Ureter (tissue), 1 donor: ENCODE results near the gene PM20D1. TPM values are rescaled to one million over a fixed set of nuclear protein-coding genes. Genes with fewer than 3 reads are reported as not detected.
A peak's percentile ranks its signal among the peaks of the same experiment; 100 is the strongest.
"Not testable (repeated sequence)": the region's sequence is repeated elsewhere in the genome, so short reads cannot be mapped to it uniquely, and the experiment has no call there.

ENCODE experiments used
- DNase-seq: peaks from one replicate; pipeline ENCODE4 v3.0.0-alpha.2; 2020; ENCODE audit warnings: low spot score
- total RNA-seq: library from RNA; stranded (reverse); gene quantifications from one replicate; pipeline ENCODE4 v1.2.4, GENCODE V29; 2023
- donor health status: DM: yes; HTN: yes; CAD: no.

PM20D1 gene
- total RNA-seq, 1 donor from 2014 or later: 23.7 TPM

DNA sequence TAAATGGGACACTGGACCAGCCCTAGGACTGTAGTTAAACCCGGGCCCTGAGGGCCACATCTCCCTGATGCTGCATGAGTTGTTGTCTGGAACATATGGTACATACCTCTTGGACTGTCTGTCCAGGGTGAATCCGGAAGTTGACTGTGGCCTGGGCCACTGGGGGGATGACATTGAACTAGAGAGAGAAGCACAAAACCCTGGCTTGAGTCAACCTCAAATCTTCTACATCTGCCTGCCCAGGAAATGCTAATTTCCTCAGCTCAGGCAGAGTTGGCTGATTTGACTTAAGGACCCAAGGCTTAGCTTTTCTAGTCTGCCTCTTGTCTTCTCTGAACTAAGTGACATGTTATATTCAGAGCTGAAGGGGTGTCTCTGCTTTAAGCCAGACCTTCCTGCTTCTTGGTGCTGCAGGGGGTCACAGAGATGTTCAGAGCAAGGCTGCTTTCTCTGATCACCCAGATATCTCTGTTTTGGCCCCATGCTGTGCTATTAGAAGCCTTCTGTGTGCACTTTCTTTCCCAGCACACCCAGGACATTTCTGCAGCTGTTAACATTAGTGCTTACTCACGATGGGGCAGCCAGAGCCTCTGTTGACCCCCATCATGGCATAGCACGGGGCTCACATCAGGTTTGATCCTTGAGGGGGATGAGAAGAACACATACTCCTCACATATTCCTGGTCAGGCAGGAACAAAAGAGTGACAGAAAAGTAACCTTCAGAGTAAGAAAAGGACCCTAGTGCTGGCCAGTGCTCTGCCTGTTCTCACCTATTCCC is 9.6 kb downstream of the PM20D1 start:
- DNase-seq: no peak

- no peak for DNase-seq
Measured at GRCh38 chr1:205837382-205837970, 12.5 kb downstream of the PM20D1 start.

GRCh38 chr1:205834751-205835150 is 15.2 kb downstream of the PM20D1 start:
- DNase-seq: no peak

DNA sequence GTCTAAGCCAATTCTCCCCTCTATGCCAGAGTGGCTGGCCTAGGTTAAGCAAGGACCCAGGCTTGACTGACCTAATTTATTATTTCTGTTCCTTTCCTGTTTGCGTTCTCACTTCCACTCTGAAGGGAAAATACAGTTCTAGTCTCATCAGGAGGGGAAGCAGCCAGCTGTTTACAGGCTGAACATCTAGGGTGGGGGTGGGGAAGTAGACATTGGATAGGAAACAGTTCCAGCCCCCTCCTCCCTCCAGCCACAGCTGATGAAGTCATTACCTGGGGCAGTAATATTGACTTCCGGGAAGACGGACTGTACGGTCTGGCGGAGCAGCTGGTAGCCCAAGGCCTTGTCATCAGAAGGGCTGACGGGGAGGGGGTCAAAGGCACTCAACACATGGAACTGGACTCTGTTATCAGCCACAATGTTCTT is 17.6 kb downstream of the PM20D1 start:
- DNase-seq: no peak

DNA sequence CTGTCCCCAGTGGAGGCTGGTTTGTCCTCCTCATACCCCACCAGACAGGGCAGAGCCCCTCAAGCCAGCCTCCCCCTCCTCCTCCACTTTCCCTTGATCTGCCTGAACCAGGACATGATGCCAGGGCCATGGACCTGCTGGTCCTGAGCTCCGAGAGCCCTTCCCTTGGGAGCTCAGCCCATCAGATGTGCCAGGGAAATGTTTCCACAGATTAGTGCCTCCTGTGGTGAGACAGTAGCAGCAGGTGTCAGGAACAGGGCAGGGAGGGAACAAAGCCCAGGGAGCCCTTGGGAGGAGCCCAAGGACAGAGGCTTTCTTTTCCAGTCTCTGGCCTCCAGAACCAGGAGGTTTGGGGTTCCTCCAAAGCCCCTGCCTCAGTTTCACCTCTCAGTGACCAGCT is 22.3 kb downstream of the PM20D1 start:
- no peak for DNase-seq

- no peak for DNase-seq
Measured at GRCh38 chr1:205826995-205827394, 22.9 kb downstream of the PM20D1 start.

DNA sequence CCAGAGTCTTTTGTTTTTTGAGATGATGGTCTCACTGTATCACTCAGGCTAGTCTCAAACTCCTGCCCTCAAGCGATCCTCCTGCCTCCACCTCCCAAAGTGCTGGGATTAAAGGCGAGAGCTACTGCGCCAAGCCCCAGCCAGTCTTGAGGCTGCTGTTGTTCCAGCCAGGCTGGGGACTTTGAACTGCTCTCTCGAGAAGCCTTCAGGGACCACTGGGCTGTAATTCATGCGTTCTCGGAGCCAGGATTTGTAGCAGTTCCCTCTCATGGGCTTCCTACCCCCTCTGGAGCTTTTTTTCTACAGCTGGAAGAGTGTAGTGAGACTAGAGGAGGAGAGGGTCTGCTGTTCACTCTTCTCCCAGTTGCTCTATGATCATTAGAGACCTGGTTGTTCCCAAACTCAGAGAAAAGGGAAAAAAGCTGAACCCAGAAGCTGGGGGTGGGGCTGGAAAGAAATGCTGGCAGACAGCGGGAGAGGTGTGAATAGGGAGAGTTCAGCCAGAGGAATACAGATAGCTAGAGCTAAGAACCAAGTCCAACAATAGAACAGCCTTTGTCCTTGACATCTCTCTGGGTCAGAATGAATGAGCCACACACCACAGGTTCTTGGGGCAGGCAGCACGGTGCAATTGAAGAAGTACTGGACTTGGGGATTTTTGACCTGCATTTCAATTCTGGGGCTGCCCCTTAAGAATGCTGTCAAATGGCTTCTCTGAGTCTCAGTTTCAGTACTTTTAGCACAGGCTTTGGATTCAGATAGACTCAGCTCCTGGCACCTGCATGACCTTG is 23.7 kb downstream of the PM20D1 start:
- DNase-seq: no peak

- no peak for DNase-seq
Measured at GRCh38 chr1:205824180-205824579, 25.8 kb downstream of the PM20D1 start.

DNA sequence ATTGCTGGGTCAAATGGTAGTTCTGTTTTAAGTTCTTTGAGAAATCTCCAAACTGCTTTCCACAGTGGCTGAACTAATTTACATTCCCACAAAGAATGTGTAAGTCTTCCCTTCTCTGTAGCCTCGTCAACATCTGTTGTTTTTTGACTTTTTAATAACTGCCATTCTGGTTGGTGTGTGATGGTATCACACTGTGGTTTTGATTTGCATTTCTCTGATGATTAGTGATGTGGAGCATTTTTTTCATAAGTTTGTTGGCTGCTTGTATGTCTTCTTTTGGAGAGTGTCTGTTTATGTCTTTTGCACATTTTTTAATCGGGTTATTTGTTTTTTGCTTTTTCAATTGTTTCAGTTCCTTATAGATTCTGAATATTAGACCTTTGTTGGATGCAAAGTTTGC is 26.7 kb downstream of the PM20D1 start:
- DNase-seq: not testable (repeated sequence)

DNA sequence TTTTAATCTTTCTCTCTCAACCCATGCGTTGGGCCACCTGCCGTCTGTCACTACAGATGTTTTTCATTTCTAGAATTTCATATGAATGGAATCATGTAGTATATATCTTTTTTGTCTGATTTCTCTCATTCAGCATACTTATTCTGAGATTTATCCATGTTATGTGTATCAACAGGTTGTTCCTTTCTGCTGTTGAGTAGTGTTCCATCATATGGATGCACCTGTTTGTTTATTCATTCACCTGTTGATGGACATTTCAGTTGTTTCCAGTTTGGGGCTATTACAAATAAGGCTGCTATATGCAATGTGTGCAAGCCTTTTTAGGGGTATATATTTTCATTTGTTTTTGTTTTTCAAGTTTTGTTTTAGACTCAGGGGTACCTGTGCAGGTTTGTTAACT is 27.5 kb downstream of the PM20D1 start:
- no peak for DNase-seq

DNA sequence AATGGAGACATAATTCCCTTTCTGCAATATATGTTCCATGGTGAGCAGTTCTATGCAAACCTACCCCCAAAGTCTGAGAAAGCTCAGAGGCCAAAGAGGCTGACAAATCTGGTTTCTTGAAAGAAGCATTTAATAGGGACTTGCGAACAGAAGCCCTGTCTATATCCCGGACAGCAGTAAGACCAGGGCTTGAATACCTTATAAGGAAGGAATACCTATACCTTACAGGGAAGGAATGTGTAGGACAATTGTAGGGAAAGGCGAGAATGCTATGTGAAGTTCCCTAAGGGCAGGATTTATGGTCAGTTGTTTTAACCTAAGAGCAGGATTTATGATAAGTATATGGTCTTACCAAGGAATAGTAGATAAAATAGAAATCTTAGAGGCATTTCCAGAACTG is 31.9 kb downstream of the PM20D1 start:
- DNase-seq: no peak

DNA sequence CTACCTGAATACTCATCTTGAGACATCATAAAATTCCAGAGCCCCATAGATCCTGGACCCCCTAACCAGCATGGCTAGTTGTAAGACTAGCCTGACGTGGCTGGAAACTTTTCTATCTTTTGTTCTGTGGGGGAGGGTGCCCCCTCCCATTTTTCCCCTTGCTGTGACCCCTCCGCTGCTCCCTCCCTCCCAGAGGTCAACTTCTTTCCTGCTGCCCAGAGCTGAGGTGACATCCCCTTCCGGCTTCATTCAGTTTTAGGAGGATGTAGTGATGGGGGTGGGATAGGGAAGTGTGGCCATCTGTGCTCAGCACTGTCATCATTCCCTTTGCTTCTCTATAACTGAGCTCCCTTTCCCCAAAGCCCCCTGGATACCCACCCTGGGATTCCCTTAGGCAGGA is 32.6 kb downstream of the PM20D1 start:
- no peak for DNase-seq

DNA sequence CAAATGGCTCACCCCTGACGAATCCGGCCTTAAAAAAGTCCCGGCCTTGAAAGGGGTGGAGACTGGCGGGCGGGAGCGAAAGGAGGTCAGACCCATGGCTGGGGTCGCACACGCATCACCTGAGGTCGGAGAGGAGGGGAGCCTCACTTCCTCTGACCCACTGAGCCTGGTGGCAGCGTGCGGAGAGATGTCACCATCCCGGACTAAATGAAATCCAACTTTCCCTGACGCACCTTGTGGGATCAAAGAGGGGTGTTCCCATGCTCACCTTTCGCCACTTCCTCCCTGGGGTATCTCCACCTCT is 36.2 kb downstream of the PM20D1 start:
- no peak for DNase-seq

GRCh38 chr1:205812878-205813754 is 36.8 kb downstream of the PM20D1 start, which contains the start of gene SLC41A1:
Gene SLC41A1, minus strand, starts transcription at chr1:205813198. Its CDS starts 2,757 bp downstream, at chr1:205810441.
- DNase-seq: peak; percentile 95

GRCh38 chr1:205812271-205812877 is 37.6 kb downstream of the PM20D1 start:
- DNase-seq: no peak

- DNase-seq: no peak
Measured at GRCh38 chr1:205811660-205812059, 38.3 kb downstream of the PM20D1 start.

DNA sequence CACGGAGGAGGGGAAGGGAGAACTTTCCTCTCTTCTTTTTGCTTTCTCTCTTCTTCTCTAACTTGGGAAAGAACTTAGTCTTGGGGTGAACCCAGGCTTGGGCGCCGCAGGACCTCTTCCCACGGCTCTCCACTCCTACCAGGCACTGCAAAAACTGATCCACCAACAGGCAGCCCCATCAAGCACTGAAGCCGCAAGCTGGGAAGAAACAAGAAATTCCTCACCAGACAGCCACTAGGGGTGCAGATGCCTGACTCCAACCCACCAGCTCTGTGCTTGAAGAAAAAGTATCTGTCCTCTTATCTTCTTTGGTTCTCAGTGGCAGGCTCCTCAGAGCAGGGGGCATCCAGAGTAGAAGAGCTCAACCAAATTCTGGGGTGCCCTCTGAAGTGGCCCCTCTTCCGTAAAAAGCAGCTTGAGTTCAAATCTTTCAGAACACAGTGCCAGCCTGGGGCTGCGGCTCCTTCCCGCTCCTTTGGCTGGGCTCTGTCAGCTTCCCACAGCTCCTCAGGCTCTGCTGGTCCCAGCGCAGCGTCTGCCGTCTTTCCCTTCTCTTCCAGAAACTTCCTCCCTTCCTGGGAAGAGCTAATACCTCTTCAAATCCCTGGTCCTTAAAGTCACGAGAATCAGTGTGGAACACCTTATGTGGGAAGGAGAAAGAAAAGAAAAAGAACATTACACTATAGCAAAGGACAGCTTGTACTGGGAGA is 39.3 kb downstream of the PM20D1 start:
- no peak for DNase-seq

DNA sequence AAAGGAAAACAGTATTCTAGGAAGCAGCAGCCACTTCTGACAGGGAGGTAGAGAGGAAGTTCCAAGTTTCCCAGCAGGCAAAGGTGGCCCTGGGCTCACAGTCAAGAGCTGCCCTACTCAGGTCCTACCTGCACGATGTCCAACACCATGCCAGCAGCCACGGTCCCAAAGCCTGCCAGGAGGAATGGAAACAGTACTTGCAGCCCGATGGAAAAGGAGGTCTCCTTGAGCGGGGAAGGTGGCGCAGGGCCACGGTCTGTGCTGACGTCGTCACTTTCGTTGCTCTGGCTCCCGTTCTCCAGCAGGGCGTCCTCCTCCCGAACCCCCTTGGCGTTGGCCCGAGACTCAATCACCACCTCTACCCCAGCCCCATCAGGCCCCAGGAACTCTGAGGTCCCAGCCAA is 40.0 kb downstream of the PM20D1 start:
- no peak for DNase-seq

- DNase-seq: no peak
Measured at GRCh38 chr1:205809469-205809868, 40.5 kb downstream of the PM20D1 start.

- DNase-seq: no peak
Measured at GRCh38 chr1:205805082-205805711, 44.7 kb downstream of the PM20D1 start.
